GM12878 (cell line): ENCODE measurements around the gene SIRT2. TPM values are rescaled to one million over a fixed set of nuclear protein-coding genes. Genes with fewer than 3 reads are reported as not detected.
A peak's percentile ranks its signal among the peaks of the same experiment; 100 is the strongest.

Source experiments
- CUX1 ChIP-seq: IDR thresholded peaks from 2 replicates; pipeline ENCODE4 v1.6.1; 2012; ENCODE audit warnings: improper control_type of control experiment, low read depth, low read length; ENCODE audit not compliant: insufficient replicate concordance
- ETV6 ChIP-seq, 2 experiments: fragments of 450-650 bp in 1 of 2; IDR thresholded peaks in 1 of 2; conservative IDR thresholded peaks in 1 of 2; 2 replicates each; pipeline ENCODE4 v1.6.1; 2014; ENCODE audit warnings: antibody characterized with exemption in 1 of 2, borderline replicate concordance in 1 of 2, low read depth in 1 of 2, mild to moderate bottlenecking in 1 of 2, moderate library complexity in 1 of 2
- IKZF1 ChIP-seq: fragments of 450-650 bp; conservative IDR thresholded peaks from 2 replicates; pipeline ENCODE4 v1.6.1; 2017; ENCODE audit warnings: antibody characterized with exemption, mild to moderate bottlenecking
- IRF3 ChIP-seq: fragments of 450-650 bp; IDR thresholded peaks from 2 replicates; pipeline ENCODE4 v1.6.1; 2014; ENCODE audit warnings: mild to moderate bottlenecking
- IRF4 ChIP-seq: IDR thresholded peaks from 2 replicates; pipeline ENCODE4 v1.6.1; 2011; ENCODE audit warnings: low read depth, low read length
- KLF5 ChIP-seq: fragments of 450-650 bp; IDR thresholded peaks from 2 replicates; pipeline ENCODE4 v1.6.1; 2014; ENCODE audit warnings: mild to moderate bottlenecking; ENCODE audit not compliant: partially characterized antibody
- MTA2 ChIP-seq: fragments of 450-650 bp; IDR thresholded peaks from 2 replicates; pipeline ENCODE4 v1.6.1; 2016; ENCODE audit warnings: low read depth, mild to moderate bottlenecking, moderate library complexity
- NKRF ChIP-seq: fragments of 450-650 bp; conservative IDR thresholded peaks from 2 replicates; pipeline ENCODE4 v1.6.1; 2017; ENCODE audit warnings: mild to moderate bottlenecking, moderate library complexity
- NR2F1 ChIP-seq: fragments of 450-650 bp; conservative IDR thresholded peaks from 2 replicates; pipeline ENCODE4 v1.6.1; 2017; ENCODE audit warnings: mild to moderate bottlenecking
- PAX5 ChIP-seq: IDR thresholded peaks from 2 replicates; pipeline ENCODE4 v1.6.1; 2011; ENCODE audit warnings: low read depth, low read length, borderline replicate concordance
- RBBP5 ChIP-seq: fragments of 200-600 bp; sonication (generic); conservative IDR thresholded peaks from 2 replicates; pipeline ENCODE4 v1.6.1; 2016
- RCOR1 ChIP-seq: conservative IDR thresholded peaks from 2 replicates; pipeline ENCODE4 v1.6.1; 2012; ENCODE audit warnings: low read depth, low read length, improper control_type of control experiment
- RELA ChIP-seq: fragments of 450-650 bp; IDR thresholded peaks from 2 replicates; pipeline ENCODE4 v1.8.0; 2014; ENCODE audit warnings: borderline replicate concordance; ENCODE audit not compliant: partially characterized antibody
- RFX5 ChIP-seq: IDR thresholded peaks from 2 replicates; pipeline ENCODE4 v1.6.1; 2011; ENCODE audit warnings: low read depth, low read length, improper control_type of control experiment
- SMAD1 ChIP-seq: fragments of 450-650 bp; IDR thresholded peaks from 2 replicates; pipeline ENCODE4 v1.6.1; 2018; ENCODE audit warnings: mild to moderate bottlenecking, low read depth; ENCODE audit not compliant: partially characterized antibody
- SMC3 ChIP-seq: IDR thresholded peaks from 2 replicates; pipeline ENCODE4 v1.6.1; 2011; ENCODE audit warnings: low read length, improper control_type of control experiment, borderline replicate concordance
- SP1 ChIP-seq: IDR thresholded peaks from one replicate; pipeline ENCODE4 v1.6.1; 2011; ENCODE audit warnings: low read depth, low read length
- SREBF2 ChIP-seq: IDR thresholded peaks from 2 replicates; pipeline ENCODE4 v1.6.1; 2012; ENCODE audit warnings: mild to moderate bottlenecking, low read length
- ZBTB4 ChIP-seq: fragments of 450-650 bp; formaldehyde crosslinking; IDR thresholded peaks from 2 replicates; pipeline ENCODE4 v1.4.0; 2022; ENCODE audit warnings: mild to moderate bottlenecking, moderate library complexity
- ZSCAN29 ChIP-seq: fragments of 450-650 bp; IDR thresholded peaks from 2 replicates; pipeline ENCODE4 v1.6.1; 2017; ENCODE audit warnings: mild to moderate bottlenecking, moderate library complexity
- polyA plus RNA-seq, 11 experiments: library from polyadenylated mRNA; depleted of rRNA in 4 of 11; unstranded in 6 of 11; stranded (reverse) in 5 of 11; fragments of >200 nt; fragmentation: Nextera tagmentation in 4 of 11; fragmentation: Illumina TruSeq in 1 of 11; extraction: Ambion mirVana in 4 of 11; extraction: Trizol in 1 of 11; gene quantifications; 1 replicate in 1 of 11; 2 replicates in 10 of 11; pipeline versions ENCODE4 v1.2.1 to v1.2.3, GENCODE V29; 2011 to 2016; ENCODE audit warnings: inconsistent platforms in 2 of 11, missing spikeins in 2 of 11, low read depth in 1 of 11
- total RNA-seq, 4 experiments: library from RNA; depleted of rRNA in 3 of 4; stranded (reverse); fragments of >200 nt in 3 of 4; fragmentation: Illumina TruSeq in 1 of 4; extraction: Trizol in 1 of 4; gene quantifications; 2 replicates each; pipeline versions ENCODE4 v1.2.1 to v1.2.3, GENCODE V29; 2013 to 2021

Gene SIRT2
- total and polyA plus RNA-seq, 10 of the 15 experiments (the other 5 are each of a cell fraction or from before 2014, with no cell fraction given), result 1.4 to 38.7 (median 24.1) TPM

GRCh38 chr19:38849860-38850435 is 49.5 kb downstream of the SIRT2 start, which contains the start of gene HNRNPL (continued):
- TF ChIP-seq CUX1 (no peak), ZSCAN29 (no peak), SP1 (peak; percentile 96), ETV6 (conservative IDR thresholded peaks at IDR 0.05 in 1 of 2, IDR thresholded peaks at IDR 0.05 in 1 of 2; ENCODE audit: borderline replicate concordance in 1 of 2, low read depth in 1 of 2) (no peak), PAX5 (no peak), RFX5 (no peak), MTA2 (no peak), IKZF1 (no peak), RBBP5 (no peak), ZBTB4 (CRISPR knock-in tag) (no peak), IRF3 (peak; percentile 99), SREBF2 (peak; percentile 47; the same call in 1 of the 2 replicates), NKRF (no peak), NR2F1 (no peak; the same call in none of the 2 replicates), SMAD1 (no peak), KLF5 (peak; percentile 98), RELA (no peak), SMC3 (no peak), RCOR1 (no peak), IRF4 (no peak)
